GM18508 (cell line): ENCODE results near the gene MAGEA12.
"Not testable (repeated sequence)": the region's sequence is repeated elsewhere in the genome, so short reads cannot be mapped to it uniquely, and the experiment has no call there.

Experiments used
- ATAC-seq: cut with Tn5 transposase; IDR thresholded peaks from one replicate; pipeline ENCODE4 v1.9.1; 2021; ENCODE audit warnings: moderate number of reproducible peaks; ENCODE audit not compliant: insufficient read depth, unreplicated experiment

The MAGEA12 gene

DNA sequence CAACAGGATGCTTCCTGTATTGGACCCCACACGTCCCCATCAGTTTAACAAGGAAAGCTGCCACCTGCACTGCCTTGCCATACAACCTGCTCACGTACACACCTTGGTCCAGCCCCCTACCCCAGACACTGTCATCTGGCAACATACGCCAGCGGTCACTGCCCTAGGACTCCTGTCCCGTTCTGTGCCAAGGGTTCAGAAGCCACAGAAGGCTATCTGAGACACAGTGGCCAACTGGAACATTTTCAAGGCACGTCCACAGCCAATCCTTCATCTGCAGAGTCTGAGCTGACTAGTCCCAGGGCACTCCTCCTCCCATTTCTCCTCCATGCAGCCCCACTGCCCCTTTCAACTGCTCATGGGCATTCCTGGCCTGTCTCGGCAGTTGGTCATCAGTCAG, 28.0 kb downstream of the MAGEA12 start:
- not testable (repeated sequence) for ATAC-seq

DNA sequence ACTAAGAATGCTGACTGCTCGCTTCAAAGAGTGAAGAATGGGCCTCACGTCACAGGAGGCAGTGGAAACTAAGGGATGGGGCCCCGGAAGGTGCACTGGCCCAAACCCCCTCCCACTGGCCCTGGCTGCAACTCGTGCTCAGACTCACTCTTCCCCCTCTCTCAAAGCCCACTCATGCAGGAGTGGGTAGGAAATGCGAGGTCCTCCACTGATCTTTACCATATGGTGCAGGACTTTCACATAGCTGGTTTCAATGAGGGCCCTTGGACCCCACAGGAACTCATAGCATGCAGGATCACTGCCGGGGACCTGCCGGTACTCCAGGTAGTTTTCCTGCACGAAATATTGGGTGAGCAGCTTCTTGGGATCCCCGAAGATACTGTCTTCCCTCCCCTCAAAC, 33.0 kb downstream of the MAGEA12 start:
- ATAC-seq: not testable (repeated sequence)

DNA sequence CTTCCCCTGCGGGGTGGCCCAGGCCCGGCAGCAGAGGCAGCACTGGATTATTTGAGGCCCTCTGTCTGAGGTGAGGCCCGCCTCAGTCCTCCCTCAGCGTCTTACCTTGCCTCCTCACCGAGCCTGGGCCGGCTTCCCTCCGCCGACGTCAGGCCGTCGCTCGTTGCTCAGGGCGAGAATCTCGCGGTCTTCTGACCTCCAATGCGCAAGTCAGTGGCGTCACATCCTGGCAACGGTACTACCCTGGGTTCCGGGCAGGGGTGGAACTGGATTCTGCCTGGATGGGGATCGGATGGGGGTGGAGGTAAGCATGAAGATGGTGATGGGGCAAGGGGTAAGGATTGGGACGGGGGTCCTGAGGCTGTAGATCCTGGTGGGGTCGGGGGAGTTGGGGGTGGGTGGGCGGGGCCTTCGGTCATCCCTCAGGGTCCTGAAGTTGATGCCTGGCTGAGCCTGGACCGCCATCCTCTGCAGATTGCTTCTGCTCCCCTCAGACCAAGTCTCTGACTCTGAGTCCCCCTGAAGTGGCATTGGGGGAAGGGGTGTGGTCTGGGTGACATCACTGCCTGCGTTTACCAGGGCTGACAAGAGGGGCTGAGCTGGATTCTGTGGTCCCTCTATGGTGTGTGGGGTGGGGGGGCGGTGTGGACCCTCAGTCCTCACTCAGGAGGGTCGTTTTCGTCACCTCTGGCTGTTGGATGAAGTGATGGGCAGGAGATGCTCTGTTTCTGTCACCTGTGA, 36.2 kb downstream of the MAGEA12 start, which contains the start of gene MAGEA6:
Gene MAGEA6, minus strand, starts transcription at position 141 of the 741 bp plus-strand sequence. CDS start 2,039 bp downstream, outside the sequence.
- ATAC-seq: not testable (repeated sequence)

DNA sequence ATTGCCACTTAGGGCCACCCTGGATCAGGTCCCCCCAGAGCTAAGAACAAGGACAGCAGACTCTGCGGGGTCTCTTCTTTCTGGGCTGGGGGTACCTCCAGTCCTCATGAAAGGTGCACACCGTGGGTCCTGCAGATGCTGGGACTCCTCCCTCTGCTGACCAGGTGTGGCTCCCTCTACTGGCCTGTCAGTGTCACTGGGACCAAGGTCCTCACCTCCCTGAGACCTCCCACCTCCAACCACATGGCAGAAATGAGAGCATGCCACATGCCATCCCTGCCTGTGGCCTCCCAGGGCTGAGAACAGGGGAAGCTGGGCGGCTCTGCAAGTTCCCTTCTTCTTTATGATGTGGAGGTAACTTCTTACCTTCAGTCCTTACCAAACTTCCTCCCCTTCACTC, 53.5 kb downstream of the MAGEA12 start:
- not testable (repeated sequence) for ATAC-seq
